Nephron (organoid): ENCODE measurements around the gene TAS2R38.

Experiments
- H3K27ac Mint-ChIP-seq, 3 experiments: 2 replicates each; pipeline ENCODE4 v1.8.0; 2020; ENCODE audit warnings: mixed read lengths in 3 of 3, mild to moderate bottlenecking in 2 of 3, moderate library complexity in 1 of 3
- H3K27me3 Mint-ChIP-seq: 2 replicates; pipeline ENCODE4 v1.8.0; 2021; ENCODE audit warnings: low read depth, mild to moderate bottlenecking, moderate library complexity, mixed read lengths
- H3K36me3 Mint-ChIP-seq: 2 replicates; pipeline ENCODE4 v1.8.0; 2020; ENCODE audit warnings: low read depth, mixed read lengths
- H3K4me1 Mint-ChIP-seq: 2 replicates; pipeline ENCODE4 v1.8.0; 2020; ENCODE audit warnings: mixed read lengths
- H3K4me3 Mint-ChIP-seq, 3 experiments: 2 replicates each; pipeline ENCODE4 v1.8.0; 2020; ENCODE audit warnings: mild to moderate bottlenecking in 3 of 3, mixed read lengths in 3 of 3, moderate library complexity in 2 of 3
- H3K9me3 Mint-ChIP-seq: 2 replicates; pipeline ENCODE4 v1.8.0; 2020; ENCODE audit warnings: mixed read lengths
- CTCF ChIP-seq, 3 experiments: fragments of 200-600 bp; sonication (generic); IDR thresholded peaks; one replicate each; pipeline ENCODE4 v1.5.0; 2021; ENCODE audit warnings: antibody characterized with exemption in 3 of 3; ENCODE audit not compliant: unreplicated experiment in 3 of 3

TAS2R38 gene

GRCh38 chr7:141973673-141974072 lies at the start of gene TAS2R38:
TSS of gene TAS2R38 (minus strand) at chr7:141973773. CDS start at chr7:141973689, 84 bp downstream.
- no peak within 1 kb of the TSS for H3K27ac Mint-ChIP-seq
- H3K36me3 Mint-ChIP-seq: no peaks in the 10 kb centered on the region
- H3K4me3 Mint-ChIP-seq: no peak within 1 kb of the TSS
- H3K9me3 Mint-ChIP-seq: no peaks in the 10 kb centered on the region
- H3K27me3 Mint-ChIP-seq: peaks cover 6% of the 10 kb centered on the region
- TF ChIP-seq CTCF (IDR thresholded peaks at IDR 0.05; ENCODE audit: unreplicated experiment in 3 of 3): no peak
- H3K4me1 Mint-ChIP-seq: no peaks in the 10 kb centered on the region

- Mint-ChIP-seq H3K27me3 (no peaks in the 10 kb centered on the region), H3K9me3 (no peaks in the 10 kb centered on the region), H3K36me3 (no peaks in the 10 kb centered on the region), H3K4me3 (no peak overlapping the region), H3K4me1 (no peaks in the 10 kb centered on the region), H3K27ac (no peak overlapping the region)
- TF ChIP-seq CTCF (IDR thresholded peaks at IDR 0.05; ENCODE audit: unreplicated experiment in 3 of 3): no peak
Observed at GRCh38 chr7:142018154-142018553, 44.6 kb upstream of the TAS2R38 start.

- TF ChIP-seq CTCF (IDR thresholded peaks at IDR 0.05; ENCODE audit: unreplicated experiment in 3 of 3): no peak
- H3K9me3 Mint-ChIP-seq: no peaks in the 10 kb centered on the region
- no peaks in the 10 kb centered on the region for H3K36me3 Mint-ChIP-seq
- no peak overlapping the region for H3K27ac Mint-ChIP-seq
- no peak overlapping the region for H3K4me3 Mint-ChIP-seq
- no peaks in the 10 kb centered on the region for H3K27me3 Mint-ChIP-seq
- no peaks in the 10 kb centered on the region for H3K4me1 Mint-ChIP-seq
Observed at GRCh38 chr7:142017451-142017850, 43.9 kb upstream of the TAS2R38 start.

- Mint-ChIP-seq H3K27me3 (peaks cover 5% of the 10 kb centered on the region), H3K4me1 (no peaks in the 10 kb centered on the region), H3K4me3 (no peak overlapping the region), H3K36me3 (no peaks in the 10 kb centered on the region), H3K9me3 (no peaks in the 10 kb centered on the region), H3K27ac (no peak overlapping the region)
- no peak for TF ChIP-seq CTCF (IDR thresholded peaks at IDR 0.05; ENCODE audit: unreplicated experiment in 3 of 3)
Observed at GRCh38 chr7:142012825-142013511, 39.4 kb upstream of the TAS2R38 start.

GRCh38 chr7:142010952-142011548 lies 37.5 kb upstream of the TAS2R38 start:
- Mint-ChIP-seq H3K4me3 (no peak overlapping the region), H3K9me3 (no peaks in the 10 kb centered on the region), H3K4me1 (no peaks in the 10 kb centered on the region), H3K27me3 (peaks cover 6% of the 10 kb centered on the region), H3K36me3 (no peaks in the 10 kb centered on the region), H3K27ac (no peak overlapping the region)
- TF ChIP-seq CTCF (IDR thresholded peaks at IDR 0.05; ENCODE audit: unreplicated experiment in 3 of 3): no peak

GRCh38 chr7:142009187-142009586 lies 35.6 kb upstream of the TAS2R38 start:
- no peaks in the 10 kb centered on the region for H3K36me3 Mint-ChIP-seq
- H3K9me3 Mint-ChIP-seq: no peaks in the 10 kb centered on the region
- no peak for TF ChIP-seq CTCF (IDR thresholded peaks at IDR 0.05; ENCODE audit: unreplicated experiment in 3 of 3)
- no peaks in the 10 kb centered on the region for H3K4me1 Mint-ChIP-seq
- H3K4me3 Mint-ChIP-seq: no peak overlapping the region
- H3K27ac Mint-ChIP-seq: peak overlapping the region in 1 of 3 experiments; percentile 41
- H3K27me3 Mint-ChIP-seq: peaks cover 6% of the 10 kb centered on the region
